ENCODE measurements around the gene KDM5B. TPM values are rescaled to one million over a fixed set of nuclear protein-coding genes. Genes with fewer than 3 reads are reported as not detected.

The KDM5B gene
- total and polyA plus RNA-seq, 2 of the 8 experiments (the other 6 are each of a cell fraction or from before 2014, with no cell fraction given): 73.3 to 210 TPM

DNA sequence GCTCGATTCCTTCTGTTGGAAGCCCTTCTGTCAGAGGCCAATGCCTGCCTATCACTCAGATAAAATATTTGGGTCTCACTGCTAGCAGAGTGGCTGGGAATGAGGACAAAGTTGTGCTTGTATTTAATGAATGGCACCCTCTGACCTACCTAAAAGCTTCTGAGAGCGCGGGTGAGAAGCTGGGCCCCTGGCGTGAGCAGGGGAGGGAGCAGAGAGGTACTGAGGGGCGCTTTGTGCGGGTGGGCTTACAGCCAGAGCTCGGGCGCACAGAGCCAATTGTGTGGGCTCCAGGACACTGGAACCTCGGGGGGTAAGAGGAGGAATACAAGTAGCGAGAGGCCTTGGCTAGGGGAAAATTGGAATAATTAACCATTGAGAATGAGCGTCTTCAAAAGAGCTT lies 34.9 kb upstream of the KDM5B start:
- Histone ChIP-seq H2BK12ac (ENCODE audit: low read depth, low read length) (no peak overlapping the region), H3K79me1 (ENCODE audit: low read depth, low read length) (0 out of 2 replicates have a peak, but pooled peaks cover 2% of the 10 kb centered on the region), H2AFZ (ENCODE audit: low read length) (no peak overlapping the region), H4K20me1 (replicated peaks in 1 of 2; ENCODE audit: control insufficient read depth in 1 of 2, insufficient read depth in 2 of 2, low read length in 2 of 2) (peaks cover 0 to 1% of the 10 kb centered on the region in 2 experiments), H4K91ac (replicated peaks; ENCODE audit: insufficient read length, low read length) (no peak overlapping the region), H3K14ac (ENCODE audit: insufficient read length) (no peak overlapping the region), H3K27me3 (replicated peaks in 1 of 4; ENCODE audit: control insufficient read depth in 3 of 4, extremely low read depth in 1 of 4, insufficient read depth in 3 of 4, low read length in 3 of 4) (no peaks in the 10 kb centered on the region), H3K27ac (ENCODE audit: low read depth, low read length) (no peak overlapping the region), H3K9ac (replicated peaks in 1 of 4; ENCODE audit: extremely low read depth in 1 of 4, low read depth in 3 of 4, low read length in 3 of 4) (no peak overlapping the region), H3K4me3 (ENCODE audit: extremely low read depth in 1 of 4, insufficient read depth in 2 of 4, low read depth in 3 of 4, low read length in 4 of 4) (no peak overlapping the region), H3K36me3 (ENCODE audit: control insufficient read depth in 2 of 4, insufficient read depth in 4 of 4, low read length in 3 of 4) (no peaks in the 10 kb centered on the region), H2BK20ac (ENCODE audit: low read length) (no peak overlapping the region), H2BK15ac (ENCODE audit: low read length) (no peak overlapping the region), H3K4me1 (replicated peaks in 1 of 4; ENCODE audit: control insufficient read depth in 3 of 4, insufficient read depth in 4 of 4, low read length in 3 of 4) (peaks cover 0 to 5% (median 0%) of the 10 kb centered on the region in 4 experiments; a peak in 1 of 7 replicates), H3K23me2 (ENCODE audit: low read depth, low read length) (no peaks in the 10 kb centered on the region), H3K4me2 (ENCODE audit: insufficient read depth in 1 of 2, low read depth in 2 of 2, low read length in 2 of 2) (no peak overlapping the region), H3K23ac (ENCODE audit: insufficient read length) (no peak overlapping the region), H3K79me2 (ENCODE audit: control insufficient read depth in 1 of 2, insufficient read depth in 2 of 2, low read length in 2 of 2) (no peaks in the 10 kb centered on the region), H4K8ac (ENCODE audit: extremely low read depth, insufficient read depth, low read length) (no peak overlapping the region), H2BK120ac (replicated peaks; ENCODE audit: low read depth, low read length) (no peak overlapping the region), H3K18ac (ENCODE audit: extremely low read depth, low read length) (no peak overlapping the region), H2BK5ac (ENCODE audit: low read depth, low read length) (no peak overlapping the region), H4K5ac (ENCODE audit: insufficient read length, low read depth, low read length) (no peak overlapping the region), H2AK5ac (ENCODE audit: low read depth, low read length) (no peak overlapping the region), H3K9me3 (ENCODE audit: insufficient read depth in 2 of 2, low read depth in 1 of 2, low read length in 1 of 2) (no peaks in the 10 kb centered on the region), H3K56ac (replicated peaks; ENCODE audit: insufficient read length, low read depth, low read length) (no peak overlapping the region), H3K4ac (replicated peaks; ENCODE audit: insufficient read length, low read depth, low read length) (no peak overlapping the region)
- 91% methylated on average over 11 of the region's 11 CpGs; no CpG with 5 or more reads in 1 of the 2 experiments for WGBS, 2 experiments (ENCODE audit: extremely low coverage in 1 of 2, insufficient coverage in 1 of 2, insufficient read length in 1 of 2, insufficient replicate concordance in 2 of 2, low coverage in 1 of 2, low lambda C conversion rate in 2 of 2, missing lambda C conversion rate in 1 of 2)
- ChIA-PET POLR2A (ENCODE audit: partially characterized antibody) (interaction anchor here (1.2 to 1.5 kb wide), 2 partner anchors 18 to 31 kb away, joined by 3 to 4 read pairs; no protein-coding TSS in a partner anchor), CTCF (ENCODE audit: partially characterized antibody) (interaction anchor here (0.6 to 4.6 kb wide), 3 partner anchors 10 to 375 kb away, joined by 4 to 24 read pairs (median 5); no protein-coding TSS in a partner anchor)
- DNase-seq (ENCODE audit: low read depth in 1 of 2, low spot score in 2 of 2) (no peak), FAIRE-seq (no peak)
- TF ChIP-seq TCF12 (IDR thresholded peaks at IDR 0.05; ENCODE audit: low read depth, low read length): no peak
- TF ChIP-seq CHD2 (IDR thresholded peaks at IDR 0.05; ENCODE audit: low read length): no peak

All from H1 (cell line).